GM19351 (cell line): ENCODE results near the gene CTSC.
"Not testable (repeated sequence)": the region's sequence is repeated elsewhere in the genome, so short reads cannot be mapped to it uniquely, and the experiment has no call there.

Source experiments
- ATAC-seq: cut with Tn5 transposase; IDR thresholded peaks from one replicate; pipeline ENCODE4 v1.9.1; 2021; ENCODE audit warnings: mild to moderate bottlenecking, moderate library complexity; ENCODE audit not compliant: unreplicated experiment

The CTSC gene

DNA sequence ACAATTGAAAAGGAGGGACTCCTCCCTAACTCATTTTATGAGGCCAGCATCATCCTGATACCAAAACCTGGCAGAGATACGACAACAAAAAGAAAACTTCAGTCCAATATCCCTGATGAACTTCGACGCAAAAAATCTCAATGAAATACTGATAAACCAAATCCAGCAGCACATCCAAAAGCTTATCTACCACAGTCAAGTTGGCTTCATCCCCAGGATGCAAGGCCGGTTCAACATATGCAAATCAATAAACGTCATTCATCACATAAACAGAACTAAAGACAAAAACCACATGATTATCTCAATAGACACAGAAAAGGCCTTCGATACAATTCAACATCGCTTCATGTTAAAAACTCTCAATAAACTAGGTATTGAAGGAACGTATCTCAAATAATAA, 14.7 kb downstream of the CTSC start:
- not testable (repeated sequence) for ATAC-seq

DNA sequence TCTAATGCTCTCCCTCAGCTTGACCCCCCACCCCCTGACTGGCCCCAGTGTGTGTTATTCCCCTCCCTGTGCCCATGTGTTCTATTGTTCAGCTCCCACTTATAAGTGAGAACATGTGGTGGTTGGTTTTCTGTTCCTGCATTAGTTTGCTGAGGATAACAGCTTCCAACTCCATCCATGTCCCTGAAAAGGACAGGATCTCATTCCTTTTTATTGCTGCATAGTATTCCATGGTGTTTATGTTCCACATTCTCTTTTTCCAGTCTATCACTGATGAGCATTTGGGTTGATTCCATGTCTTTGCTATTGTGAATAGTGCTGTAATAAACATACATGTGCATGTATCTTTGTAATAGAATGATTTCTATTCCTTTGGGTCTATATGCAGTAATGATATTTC, 16.1 kb downstream of the CTSC start:
- ATAC-seq, result not testable (repeated sequence)

DNA sequence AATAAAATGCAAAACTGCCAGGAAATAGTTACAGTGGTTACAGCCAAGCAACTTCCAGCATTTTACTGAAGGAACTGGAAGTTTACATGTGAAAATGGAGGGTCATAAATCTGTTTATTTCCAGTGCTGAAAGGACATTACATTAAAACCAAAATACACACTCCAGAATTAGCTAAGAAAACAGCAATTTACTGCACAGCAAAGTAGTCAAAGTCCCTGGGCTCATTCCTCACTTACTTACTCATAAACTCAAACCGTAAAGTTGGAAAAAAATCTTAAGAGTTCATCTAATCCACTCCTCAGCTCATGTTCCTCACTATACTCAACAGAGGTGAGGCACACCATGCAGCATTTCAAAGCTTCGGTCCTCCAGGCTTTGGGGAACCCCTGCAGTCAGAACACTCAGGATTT, 17.4 kb downstream of the CTSC start:
- no peak for ATAC-seq

DNA sequence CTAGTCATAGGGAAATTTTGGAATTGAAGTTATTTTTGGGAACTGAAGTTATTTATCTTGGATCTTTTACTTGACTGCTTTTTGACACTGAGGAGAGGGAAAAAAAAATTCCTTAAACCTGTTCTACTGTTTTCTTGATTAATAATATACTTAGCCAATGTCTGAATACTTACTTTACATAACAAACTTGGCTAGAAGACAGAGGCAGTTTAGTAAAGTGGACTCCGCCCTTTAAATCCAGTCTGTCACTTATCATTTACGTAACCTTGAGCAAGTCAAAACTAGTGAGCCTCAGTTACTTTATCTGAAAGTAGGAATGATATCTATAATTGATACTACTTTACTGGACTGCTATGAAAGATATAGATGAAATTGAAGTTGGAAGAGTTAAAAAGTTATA, 19.5 kb downstream of the CTSC start:
- ATAC-seq, result no peak

DNA sequence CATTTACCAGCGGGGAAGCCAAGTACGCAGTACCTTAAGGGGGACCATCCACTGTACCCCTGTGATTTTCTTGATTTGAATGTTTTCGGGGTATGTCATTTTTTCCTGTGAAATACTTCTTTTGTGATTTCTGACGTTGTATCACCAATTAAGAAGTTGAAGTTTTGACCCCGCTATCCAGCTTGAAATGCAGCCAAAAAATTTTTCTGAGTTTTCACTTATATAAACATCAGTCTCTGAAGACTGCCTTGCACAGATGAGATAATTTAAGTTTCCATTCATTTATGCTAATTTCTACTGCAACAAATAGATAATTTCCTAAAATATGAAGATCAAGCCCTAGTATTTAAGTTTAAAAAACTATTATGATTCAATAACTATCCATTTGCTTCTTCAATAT, 20.0 kb downstream of the CTSC start:
- ATAC-seq, result no peak

DNA sequence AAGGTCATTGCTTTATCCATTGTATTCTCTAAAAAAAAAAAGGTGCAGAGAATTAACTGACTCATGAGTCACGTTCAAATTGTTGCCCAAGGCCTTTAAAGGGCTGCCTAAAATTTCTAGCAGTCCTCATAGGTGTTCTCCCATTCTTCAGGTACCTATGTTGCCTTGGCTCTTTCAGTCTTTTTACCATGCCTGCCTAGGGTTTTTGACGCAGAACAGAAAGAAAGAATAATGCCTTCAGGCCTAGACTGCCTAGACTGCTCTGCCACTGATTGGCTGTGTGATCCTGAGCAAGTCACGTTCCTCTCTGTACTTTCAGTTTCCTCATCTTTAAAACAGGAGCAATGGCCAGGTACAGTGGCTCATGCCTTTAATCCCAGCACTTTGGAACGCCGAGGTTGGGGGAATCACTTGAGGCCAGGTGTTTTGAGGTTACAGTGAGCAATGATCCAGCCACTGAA, 21.5 kb downstream of the CTSC start:
- no peak for ATAC-seq

DNA sequence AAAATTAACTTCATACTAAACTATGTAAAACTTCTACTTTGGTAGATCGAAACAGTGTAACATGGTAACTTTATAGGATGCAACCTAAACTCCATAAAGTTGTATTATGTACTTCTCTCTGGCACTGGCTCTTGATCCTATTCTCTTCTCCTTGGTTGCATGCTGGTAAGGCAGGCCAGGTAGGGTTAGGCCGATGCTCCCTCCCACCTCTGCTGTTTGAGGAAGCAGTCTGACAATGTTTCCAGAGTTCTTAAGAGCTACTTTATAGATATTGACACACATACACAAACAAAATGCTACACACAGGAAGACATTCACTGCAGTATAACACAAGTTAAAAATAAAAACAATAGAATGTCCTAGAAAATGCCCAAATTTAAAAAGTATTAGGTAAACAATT, 22.5 kb downstream of the CTSC start:
- ATAC-seq, result no peak

DNA sequence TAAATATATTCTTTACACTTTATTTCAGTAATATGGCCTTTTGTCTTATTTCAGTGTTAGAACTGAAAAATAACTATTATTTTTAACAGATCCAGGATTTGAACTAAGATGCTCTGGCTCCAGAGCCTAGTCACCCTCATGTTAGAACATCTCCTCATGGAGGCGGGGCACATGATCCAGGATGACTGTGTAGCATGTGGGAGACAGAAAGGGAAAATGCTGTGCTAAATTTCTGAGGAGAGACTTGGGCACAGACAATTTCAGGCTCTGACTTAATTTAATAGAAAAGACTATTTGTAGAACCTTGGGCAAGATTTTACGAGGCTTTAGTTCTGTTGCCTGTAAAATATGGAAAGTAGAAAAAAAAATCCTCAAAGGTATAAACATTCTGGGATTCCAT, 24.1 kb downstream of the CTSC start:
- ATAC-seq, result no peak

DNA sequence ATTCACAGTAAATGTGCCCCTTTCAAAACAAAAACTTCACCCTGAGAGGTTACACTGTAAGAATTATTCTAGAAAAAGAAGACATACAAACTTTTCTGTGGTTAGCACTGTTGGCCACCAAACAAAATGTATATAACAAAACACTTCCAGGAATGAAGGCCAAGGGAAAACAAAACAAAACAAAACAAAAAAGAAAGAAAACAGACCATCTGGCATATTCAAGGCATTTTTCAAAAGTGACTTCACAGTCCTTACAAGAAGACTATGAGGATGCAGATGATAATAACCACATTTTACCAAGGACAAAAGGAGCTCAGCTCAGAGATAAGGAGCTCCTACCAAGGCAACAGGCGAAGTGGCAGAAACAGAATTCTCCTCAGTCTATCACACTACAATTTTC, 24.9 kb downstream of the CTSC start:
- no peak for ATAC-seq

DNA sequence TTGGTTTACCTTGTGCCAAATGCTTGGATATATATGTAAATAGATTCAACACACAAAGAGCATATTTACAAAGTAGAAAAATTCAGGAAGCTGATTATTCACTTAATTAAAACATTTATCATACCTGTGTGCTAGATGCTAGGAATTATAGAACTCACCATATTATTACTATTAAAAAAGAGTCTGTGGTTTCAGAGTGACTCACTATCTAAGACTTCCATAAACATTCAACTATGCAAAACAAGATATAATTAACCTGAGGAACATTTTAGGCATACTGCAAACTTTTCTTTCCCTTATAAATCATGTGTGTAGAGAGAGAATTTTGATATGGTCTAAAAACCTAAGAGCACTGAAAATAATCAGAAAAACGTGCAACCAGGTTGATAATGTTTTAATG, 27.3 kb downstream of the CTSC start:
- ATAC-seq, result no peak

DNA sequence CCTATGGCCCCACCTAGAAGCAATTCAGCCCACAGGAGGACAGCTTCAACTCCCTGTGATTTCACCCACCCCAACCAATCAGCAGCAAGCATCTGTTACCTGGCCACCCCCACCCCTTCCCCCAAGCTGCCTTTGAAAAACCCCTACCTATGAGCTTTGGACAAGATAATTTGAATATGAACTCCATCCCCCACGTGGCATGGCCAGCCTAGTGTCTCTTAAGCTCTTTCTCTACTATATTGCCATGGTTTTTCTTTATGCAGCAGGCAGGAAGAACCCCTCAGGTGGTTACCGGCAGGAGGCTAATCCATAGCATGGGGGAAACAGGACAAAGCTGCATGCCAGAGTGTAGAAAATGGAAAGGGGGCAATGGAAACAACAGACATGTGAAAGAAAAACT, 29.0 kb downstream of the CTSC start:
- ATAC-seq, result no peak

DNA sequence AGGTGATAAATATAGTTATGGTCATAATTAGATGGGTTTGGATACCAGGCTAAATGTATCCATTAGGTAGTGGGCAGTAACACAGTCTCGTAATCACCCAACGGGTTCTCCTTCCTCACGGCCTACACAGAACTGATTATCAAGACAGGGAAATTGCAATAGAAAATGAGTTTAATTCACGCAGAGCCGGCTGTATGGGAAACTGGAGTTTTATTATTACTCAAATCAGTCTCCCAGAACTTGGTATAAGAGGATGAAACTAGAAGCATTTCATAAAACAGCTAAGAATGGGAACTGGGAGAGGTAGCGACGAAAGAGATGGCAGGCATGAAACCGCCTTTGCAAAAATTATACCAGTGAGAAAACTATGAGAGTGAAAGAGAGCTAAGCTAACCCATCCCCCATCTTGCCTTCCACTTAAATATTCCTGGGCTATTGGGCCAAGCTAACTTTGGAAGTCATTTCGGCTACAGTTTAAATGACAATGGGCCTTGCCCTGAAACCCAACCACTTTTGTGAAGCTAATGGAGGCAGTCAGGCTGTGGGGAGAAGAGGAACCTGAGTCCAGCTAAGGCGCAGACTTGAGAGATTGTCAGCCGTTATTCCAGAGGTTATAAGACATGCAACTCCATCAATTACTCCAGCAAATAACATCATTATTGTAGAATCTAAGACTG, 29.6 kb downstream of the CTSC start:
- peak; percentile 64 for ATAC-seq

DNA sequence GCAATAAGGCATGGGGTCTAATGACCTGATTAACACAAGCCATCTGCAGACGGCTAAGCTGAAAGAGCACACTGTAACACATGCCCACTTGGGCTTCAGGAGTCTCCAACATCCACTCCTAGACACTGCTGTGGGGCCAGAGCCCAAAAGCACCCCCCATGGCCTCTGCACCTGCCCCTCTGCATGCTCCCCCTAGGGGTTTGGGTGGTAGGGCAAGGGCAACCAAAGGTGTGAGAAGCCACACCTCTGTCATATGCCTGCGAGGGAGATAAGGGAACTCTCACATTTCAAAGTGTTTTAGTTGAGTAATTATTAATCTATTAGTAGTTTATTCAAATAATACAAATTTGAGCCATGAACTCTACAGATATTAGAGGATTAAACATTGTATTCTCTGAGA, 30.8 kb downstream of the CTSC start:
- ATAC-seq, result no peak

DNA sequence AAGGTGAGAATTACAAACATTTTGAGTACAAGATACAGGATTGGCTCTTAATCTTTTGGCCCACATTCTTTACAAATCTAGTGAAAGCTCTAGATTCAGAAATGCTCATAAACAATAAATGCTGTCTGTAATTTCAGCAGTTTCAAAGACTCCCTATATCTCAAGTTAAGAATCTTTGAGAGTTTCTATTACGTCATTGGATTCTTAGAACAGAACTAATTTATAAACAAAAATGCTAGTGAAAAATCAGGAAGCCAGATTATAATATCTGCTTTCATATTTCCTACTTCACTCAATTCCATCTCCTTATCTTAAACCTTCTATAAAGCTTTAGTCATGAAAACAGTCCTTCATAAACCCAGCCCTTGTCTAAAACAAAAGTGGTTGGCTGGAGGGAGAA, 32.1 kb downstream of the CTSC start:
- ATAC-seq, result no peak

DNA sequence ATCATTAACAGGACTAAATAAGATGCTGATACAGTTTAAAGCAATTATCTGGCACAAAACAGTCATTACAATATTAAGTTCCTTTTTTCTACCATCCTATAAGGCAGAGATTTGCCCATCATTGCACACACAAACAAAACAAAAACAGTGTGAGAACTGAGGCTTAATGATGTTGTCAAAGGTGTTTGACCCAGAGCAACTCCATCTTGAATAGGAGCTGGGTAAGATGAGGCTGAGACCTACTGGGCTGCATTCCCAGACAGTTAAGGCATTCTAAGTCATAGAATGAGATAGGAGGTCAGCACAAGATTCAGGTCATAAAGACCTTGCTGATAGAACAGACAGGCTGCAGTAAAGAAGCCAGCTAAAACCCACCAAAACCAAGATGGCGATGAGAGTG, 33.2 kb downstream of the CTSC start:
- ATAC-seq, result no peak

DNA sequence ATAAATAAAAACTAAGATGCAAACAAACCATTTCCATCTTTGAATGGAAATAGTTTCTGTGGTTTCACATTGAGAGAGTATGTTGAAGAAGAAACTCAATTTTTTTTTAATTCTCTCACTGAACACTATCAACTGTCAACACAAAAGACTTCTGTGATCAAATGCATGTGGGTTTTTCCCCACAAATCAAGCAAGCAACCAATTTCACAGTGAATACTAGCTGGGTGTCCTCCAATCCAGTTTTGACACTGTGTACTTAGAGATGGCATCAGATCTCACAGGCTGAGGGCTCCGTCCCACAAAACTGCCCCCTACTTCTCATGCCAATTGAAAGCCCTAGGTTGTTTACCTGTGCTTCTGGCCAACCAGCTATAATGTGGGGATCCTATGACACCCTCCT, 34.5 kb downstream of the CTSC start:
- ATAC-seq, result no peak

DNA sequence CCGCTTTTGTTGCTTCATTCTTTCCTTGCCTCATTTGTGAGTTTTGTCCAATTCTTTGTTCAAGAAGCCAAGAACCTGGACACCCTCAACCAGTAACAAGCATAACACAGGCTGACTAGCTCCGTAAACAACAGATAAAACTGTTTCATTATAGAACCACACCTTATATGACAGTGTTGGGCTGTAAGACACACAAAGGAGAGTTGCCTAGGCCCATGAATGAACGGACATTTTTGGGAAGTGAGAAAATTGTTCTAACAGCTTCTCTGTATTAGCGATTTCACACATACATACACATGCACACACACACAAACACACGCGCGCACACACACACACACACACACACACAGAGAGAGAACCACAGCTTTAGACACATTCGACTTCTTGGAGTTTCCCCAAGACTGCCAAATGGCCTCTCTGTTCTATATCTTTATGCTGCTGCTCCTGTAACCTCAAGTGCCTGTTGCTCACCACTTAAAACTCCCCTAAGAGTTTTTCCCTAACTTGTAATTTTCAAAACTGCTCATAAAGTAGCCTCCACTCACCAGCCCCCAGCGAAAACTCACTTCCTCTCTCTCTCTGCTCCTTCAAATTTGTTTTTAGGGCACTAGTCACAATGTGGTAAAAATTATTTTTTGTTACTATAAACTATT, 35.9 kb downstream of the CTSC start:
- peak; percentile 63 for ATAC-seq

DNA sequence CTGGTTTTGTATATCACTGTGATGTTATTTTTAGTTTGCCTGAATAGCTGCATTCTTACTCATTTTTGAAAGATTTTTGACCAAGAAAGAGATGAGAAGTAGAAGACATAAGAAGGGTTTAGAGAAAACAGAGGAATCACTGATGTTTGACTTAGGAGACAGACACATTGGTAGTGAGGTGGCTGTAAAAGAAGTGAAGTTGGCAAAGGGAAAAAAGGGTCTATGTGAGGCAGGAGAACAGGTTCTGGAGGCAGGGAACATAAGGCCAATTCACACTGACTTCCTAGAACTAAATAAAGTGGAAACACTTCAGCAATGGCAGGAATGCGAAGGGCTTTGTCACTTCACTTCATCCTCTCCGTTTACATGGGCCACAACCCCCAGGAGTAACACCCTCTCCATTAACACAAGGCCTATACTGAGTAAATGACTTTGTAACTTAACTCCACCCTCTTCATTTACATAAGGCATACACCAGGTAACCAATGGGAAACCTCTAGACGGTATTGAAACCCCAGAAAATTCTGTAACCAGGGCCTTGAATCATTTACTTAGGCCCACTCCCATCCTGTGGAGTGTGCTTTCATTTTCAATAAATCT, 36.5 kb downstream of the CTSC start:
- ATAC-seq, result peak; percentile 73

DNA sequence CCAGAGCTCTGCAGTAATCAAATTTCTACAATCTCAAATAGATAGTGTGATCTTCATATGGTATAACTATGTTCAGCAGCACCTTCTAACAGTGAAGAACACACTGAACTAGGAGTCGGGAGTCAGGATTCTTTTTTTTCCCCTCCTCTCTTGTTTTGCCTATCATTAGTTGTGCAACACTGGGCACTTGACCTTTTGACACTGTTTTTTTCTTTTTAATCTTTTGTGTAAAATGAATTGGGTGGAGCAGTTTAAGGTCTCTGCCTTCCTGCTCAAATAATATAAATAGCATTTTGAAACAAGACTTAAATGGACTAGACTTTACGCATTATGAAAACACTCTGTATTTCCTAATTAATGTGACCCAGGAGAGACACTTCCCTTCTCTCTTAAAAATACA, 39.7 kb downstream of the CTSC start:
- no peak for ATAC-seq

DNA sequence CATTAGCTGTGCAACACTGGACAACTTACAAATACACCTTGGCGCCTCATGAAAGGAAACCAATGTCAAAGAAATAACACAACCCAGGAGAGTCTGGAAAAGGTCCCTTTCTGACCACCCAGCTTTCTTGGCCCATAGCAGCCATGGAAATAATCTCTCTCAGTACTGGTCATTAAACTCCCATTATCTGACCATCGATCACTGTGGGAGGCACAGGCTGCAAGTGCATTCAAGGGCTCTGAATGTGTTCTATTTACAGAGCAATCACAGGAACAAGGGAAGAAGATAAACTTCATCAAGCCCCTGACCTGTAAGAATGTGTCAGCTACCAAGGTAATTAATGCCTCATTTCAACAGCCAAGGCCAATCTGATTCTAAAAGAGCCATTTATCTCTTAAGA, 40.1 kb downstream of the CTSC start:
- ATAC-seq, result no peak

DNA sequence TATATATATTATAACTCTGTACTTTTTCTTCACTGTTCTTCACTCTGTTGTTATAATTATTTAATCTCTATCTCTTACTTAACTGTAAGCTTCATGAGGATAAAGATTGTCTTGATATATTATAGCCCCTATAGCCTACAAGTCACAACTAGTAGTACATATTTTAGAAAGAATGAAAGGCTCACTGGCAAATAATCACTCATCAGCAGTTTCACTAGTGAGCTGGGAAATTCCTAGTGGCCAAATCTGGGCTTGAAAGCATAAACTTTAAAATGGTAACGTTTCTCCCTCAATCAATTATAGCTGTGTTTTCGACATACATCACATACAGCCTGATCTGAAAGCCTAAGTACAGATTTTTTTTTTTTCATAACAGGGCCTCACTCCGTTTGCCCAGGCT, 42.5 kb downstream of the CTSC start:
- ATAC-seq, result no peak

DNA sequence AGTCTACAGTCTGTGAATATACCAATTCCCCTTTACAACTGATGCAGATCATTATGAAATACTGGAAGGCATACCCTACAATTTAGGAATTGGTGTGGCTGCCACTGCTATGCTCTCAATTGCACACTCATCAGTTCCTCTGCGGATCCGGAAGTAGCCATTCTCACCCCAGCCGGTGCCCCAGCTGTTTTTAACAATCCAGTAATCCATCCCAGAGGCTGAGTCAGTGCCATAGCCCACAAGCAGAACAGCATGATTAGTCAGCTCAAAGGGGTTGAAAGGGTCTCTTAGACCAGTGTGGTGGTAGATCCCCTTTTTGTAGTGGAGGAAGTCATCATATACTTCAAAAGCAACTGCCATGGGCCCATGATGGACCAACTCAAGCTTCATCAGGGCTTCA, 43.6 kb downstream of the CTSC start:
- no peak for ATAC-seq
